Measurements from ENCODE around the gene CHGA. TPM values are rescaled to one million over a fixed set of nuclear protein-coding genes. Genes with fewer than 3 reads are reported as not detected.

The CHGA gene
- total and polyA plus RNA-seq, 10 of the 15 experiments (the other 5 are each of a cell fraction or from before 2014, with no cell fraction given) = 0.11 to 0.23 TPM; not detected in 8

DNA sequence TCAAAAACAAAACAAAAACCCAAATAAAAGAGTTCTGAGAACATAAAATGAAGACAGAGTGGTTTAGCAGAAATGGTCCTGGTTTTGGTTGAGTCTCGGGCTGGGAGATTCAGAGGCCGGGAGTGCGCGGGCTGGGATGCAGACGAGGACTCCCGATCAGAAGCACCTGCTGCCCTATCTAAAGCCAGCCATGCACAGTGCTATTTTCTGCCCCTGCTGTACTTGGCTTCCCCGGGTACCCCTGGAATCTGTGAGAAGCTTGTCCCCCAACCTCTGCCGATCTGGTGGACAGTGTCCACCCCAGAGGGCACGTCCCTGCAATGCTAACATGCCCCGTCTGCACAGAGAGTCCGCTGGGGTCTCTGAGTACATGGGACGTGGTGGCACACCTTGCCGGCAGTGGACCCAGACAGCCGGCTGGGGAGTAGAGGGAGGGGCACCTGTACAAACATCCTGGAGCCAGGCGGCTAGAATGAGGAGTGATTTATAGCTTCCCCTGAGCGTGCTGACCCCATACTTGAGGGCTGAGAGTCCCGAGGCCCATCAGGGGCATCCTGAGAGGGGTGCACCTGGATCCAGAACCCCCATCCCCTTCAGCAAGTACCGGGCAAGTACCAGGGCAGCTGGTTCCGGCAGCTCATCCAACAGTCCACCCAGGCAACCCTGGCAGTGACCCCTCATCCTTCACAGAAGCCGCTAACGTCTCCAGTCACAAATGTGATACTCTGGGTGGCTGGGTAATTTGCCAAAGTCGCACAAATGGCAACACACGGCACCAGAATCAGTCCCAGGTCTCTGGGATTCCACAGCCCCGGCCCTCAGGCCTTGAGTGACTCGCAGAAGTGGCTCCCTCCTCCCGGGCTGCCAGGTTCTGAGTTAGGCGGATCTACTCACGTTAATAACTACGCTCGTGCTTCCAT, 37.1 kb downstream of the CHGA start:
- H3K36me3 ChIP-seq (ENCODE audit: control insufficient read depth in 2 of 2, insufficient read depth in 2 of 2, low read length in 1 of 2) = peaks cover 0 to 45% of the 10 kb centered on the region in 2 experiments; a peak in 3 of 4 replicates
- H3K27ac ChIP-seq (ENCODE audit: control insufficient read depth, insufficient read depth) = no peak overlapping the region
- SMC1A ChIA-PET (ENCODE audit: uncharacterized antibody, unreplicated experiment) = no interaction called here
- intact Hi-C loops (cut with micrococcal nuclease; ENCODE audit: unreplicated experiment) = no loop called here
- RAD21 ChIA-PET (ENCODE audit: unreplicated experiment) = no interaction called here
- in situ Hi-C loops (cut with MboI) = no loop called here
- CTCF ChIA-PET = interaction anchor here (0.8 kb wide), 1 partner anchor 153 kb away, joined by 3 read pairs; no protein-coding TSS in a partner anchor
- H2AFZ ChIP-seq (ENCODE audit: control insufficient read depth, low read depth, low read length) = no peak overlapping the region
- H3K4me3 ChIP-seq = no peak overlapping the region
- no peak for ATAC-seq
- POLR2A ChIA-PET = interaction anchor here (0.6 kb wide), 1 partner anchor 248 kb away, joined by 3 read pairs; no protein-coding TSS in a partner anchor
- no peaks in the 10 kb centered on the region for H3K4me1 ChIP-seq (ENCODE audit: control insufficient read depth, insufficient read depth, low read length)
- BruUV-seq (replicated peaks) = no TSS peak
- H3K9me3 ChIP-seq (replicated peaks; ENCODE audit: control insufficient read depth, insufficient read depth, low read length) = no peaks in the 10 kb centered on the region
- DNase-seq (ENCODE audit: low read depth, low spot score) = no peak
- no peaks in the 10 kb centered on the region for H3K79me2 ChIP-seq (ENCODE audit: control insufficient read depth, insufficient read depth, low read length)
- H3K9ac ChIP-seq (ENCODE audit: control insufficient read depth, insufficient read depth, low read length) = no peak overlapping the region
- TF ChIP-seq FOXM1 (IDR thresholded peaks at IDR 0.05; ENCODE audit: low read depth, low read length) (no peak), FOS (IDR thresholded peaks at IDR 0.05; ENCODE audit: borderline replicate concordance, extremely low read depth, insufficient read length) (no peak), ZBED1 (IDR thresholded peaks at IDR 0.05; ENCODE audit: borderline replicate concordance) (no peak), CBX3 (IDR thresholded peaks at IDR 0.05; ENCODE audit: borderline replicate concordance, low read depth) (no peak), NFXL1 (IDR thresholded peaks at IDR 0.05; ENCODE audit: borderline replicate concordance) (no peak), TCF3 (IDR thresholded peaks at IDR 0.05; ENCODE audit: borderline replicate concordance, insufficient read depth, low read depth, low read length) (no peak)
- no peak overlapping the region for H3K4me2 ChIP-seq (ENCODE audit: control insufficient read depth, insufficient read depth)
- 89% methylated on average over 27 of the region's 30 CpGs for WGBS (ENCODE audit: insufficient coverage, insufficient replicate concordance, low lambda C conversion rate, missing lambda C conversion rate)
- no peaks in the 10 kb centered on the region; the same call in 1 of the 2 replicates for H4K20me1 ChIP-seq (ENCODE audit: control insufficient read depth, insufficient read depth)
- no peak for FAIRE-seq
- H3K27me3 ChIP-seq (replicated peaks in 1 of 2; ENCODE audit: control insufficient read depth in 2 of 2, insufficient read depth in 2 of 2, low read length in 1 of 2) = no peaks in the 10 kb centered on the region

All from GM12878 (cell line).